Activated CD8-positive, alpha-beta memory T cell treated with anti-CD3 and anti-CD28 coated beads, Interleukin-2, amount 50 U/mL, for 24 hours (primary cell): ENCODE data around the gene FBXO31.
"Not testable (repeated sequence)": the region's sequence is repeated elsewhere in the genome, so short reads cannot be mapped to it uniquely, and the experiment has no call there.

ENCODE experiments used
- DNase-seq: peaks from one replicate; pipeline ENCODE4 v3.0.0-alpha.2; 2020; ENCODE audit errors: extremely low read depth

Gene FBXO31

DNA sequence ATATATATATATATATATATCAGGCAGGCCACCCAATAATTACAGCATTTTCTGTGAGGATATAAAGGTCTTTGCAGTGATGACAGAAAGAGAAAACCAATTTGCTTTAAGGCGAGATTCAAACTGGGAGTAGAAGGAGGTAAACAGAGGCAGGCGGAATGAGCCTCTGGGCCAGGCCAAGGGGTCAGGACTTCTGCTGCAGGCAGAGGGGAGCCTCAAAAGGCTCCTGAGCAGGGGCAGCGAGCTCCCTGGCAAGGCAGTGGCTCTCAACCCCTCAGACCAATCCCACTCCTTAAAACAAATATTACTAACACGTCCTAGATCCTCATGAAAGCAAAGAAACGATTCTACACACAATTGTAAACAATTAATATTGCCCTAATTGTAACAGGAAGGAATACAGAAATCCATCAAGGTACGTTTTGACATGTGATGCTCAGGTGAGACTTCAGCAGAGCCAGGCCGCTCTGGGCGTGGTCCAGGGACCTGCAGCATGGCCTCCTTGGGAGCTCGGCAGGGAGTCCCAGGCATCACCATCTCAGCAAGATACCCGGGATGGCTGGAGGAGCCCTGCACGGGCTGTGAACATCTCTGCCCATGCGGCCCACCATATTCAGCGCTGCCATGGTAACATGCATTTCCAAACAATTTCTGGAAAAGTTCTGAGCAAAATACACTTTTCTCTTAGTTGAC, 18.4 kb downstream of the FBXO31 start:
- no peak for DNase-seq

DNA sequence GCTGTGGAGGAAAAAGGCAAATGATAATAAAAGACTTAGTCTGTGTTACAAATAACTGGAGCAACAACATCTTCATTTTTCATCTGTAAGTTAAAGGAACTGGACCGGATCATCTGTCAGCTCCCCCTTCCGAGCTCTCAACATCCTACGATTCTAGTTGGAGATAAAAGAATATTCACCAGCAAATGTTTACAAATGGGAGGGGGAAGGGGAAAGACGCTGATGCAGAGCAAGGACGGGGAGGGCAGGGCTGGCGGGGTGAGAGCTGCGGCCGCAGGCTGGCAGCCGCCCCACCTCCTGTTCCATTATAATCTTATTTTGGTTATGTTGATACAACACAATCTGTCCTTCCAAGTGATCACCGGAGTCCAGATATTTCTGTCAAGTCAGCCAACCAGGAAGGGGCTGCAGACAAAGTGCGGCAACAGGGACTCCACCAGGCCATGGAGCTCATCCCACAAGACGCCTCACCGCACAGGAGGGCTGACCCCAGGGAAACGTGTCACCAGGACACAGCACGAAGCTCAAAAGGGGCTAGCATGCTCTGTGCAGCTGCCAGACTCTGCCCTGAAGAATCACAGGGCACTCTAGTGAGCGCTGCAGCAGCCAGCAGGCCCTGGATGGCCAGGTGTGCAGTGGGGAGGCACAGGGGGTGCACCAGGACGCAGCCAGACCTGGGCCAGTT, 19.7 kb downstream of the FBXO31 start:
- DNase-seq: no peak

DNA sequence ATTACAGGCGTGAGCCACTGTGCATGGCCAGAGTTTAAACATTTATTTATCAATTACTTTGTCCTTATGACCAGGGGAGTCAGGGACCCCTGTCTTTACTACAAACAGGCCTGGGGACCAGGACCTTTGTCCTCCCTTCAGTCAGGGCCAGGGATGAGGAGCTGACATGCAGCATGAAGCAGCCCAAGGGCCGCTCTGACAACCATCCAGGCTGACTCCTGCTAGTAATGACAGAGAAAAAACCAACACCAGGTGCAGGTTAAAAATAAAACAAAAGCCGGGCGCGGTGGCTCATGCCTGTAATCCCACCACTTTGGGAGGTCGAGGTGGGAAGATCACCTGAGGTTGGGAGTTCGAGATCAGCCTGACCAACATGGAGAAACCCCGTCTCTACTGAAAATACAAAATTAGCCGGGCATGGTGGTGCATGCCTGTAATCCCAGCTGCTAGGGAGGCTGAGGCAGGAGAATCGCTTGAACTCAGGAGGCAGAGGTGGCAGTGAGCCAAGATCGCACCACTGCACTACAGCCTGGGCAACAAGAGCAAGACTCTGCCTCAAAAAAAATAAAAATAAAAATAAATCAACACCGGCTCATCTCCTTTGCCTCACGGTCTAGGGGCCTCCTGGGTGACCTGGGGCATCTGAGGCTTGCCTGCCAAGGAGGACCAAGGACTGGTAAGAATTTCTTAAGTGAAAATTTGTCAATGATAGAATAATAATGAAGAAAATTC, 20.6 kb downstream of the FBXO31 start:
- DNase-seq: not testable (repeated sequence)

DNA sequence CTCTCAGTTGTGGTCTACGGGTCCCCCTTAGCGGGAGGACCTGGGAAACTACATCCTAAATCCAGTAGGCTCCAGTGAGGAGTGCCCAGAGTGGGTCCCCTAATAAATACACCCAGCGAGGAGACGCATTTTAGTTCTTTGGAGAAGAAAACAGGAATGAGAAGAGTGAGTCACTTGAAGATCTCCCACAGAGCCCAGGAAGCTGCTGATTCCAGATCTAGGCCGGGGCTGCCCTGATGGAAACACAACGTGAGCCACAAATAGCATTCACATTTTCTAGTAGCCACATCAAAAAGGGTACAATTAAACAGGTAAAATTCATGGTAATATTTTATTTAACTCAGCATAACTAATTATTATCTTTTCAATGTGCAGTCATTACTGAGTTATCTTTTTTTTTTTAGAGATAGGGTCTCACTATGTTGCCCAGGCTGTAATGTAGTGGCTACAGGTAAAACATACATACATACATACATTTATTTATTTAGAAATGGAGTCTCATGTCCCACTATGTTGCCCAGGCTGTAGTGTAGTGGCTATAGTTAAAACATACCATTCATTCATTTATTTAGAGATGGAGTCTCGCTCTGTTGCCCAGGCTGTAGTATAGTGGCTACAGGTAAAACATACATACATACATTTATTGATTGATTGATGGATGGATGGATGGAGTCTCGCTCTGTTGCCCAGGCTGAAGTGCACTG, 21.5 kb downstream of the FBXO31 start:
- DNase-seq: no peak

DNA sequence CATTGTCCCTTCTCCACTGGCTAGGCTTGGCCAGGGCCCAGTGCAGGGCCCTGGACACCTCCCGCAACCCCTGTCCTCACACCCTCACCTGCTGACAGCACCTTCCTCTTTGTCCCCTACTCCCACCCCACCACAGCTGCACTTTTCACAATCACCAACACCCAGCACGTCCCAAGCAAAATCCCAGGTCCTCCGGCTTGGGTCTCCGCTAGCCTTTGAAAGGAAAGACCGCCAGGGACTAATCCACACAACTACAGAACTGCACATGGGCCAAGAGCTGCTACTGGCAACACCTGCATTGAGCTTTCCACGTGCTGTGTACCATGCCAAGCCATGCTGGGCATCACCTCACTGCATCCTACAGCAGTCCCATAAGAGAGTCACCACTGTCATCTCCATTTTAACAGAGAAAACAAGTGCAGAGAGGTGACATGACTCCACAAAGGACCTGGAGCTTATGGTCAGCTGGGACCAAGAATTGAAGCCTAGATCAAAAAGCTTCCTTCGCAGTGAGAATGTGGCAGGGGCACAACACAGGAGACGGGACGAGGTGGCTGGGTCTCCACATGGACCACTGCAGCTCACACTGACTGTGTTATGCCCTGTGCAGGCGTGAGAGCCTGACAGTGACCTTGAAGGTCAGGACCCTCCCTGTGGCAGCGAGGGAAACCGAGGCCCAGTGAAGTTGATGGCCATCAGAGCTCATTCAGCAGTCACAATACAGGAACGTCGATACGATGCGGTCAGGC, 22.5 kb downstream of the FBXO31 start:
- DNase-seq: no peak

DNA sequence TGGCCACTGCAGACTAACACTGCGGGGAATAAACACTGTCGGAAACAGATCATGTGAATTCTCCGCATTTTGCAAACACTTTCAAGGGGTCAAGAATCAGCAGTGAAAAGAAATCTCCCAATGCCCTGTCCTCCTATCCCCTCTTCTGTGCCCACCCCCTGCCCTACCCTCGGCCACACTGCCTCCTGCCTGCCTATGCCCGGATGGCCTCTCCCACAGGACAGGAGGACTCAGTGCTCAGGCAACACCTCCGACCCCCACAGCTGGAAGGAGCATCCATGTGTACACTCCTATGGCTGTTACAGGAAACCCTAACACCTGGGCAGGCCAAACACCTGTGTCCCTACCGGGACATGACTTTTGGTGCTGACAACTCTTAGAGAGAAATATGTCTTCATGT, 24.5 kb downstream of the FBXO31 start:
- DNase-seq: no peak

DNA sequence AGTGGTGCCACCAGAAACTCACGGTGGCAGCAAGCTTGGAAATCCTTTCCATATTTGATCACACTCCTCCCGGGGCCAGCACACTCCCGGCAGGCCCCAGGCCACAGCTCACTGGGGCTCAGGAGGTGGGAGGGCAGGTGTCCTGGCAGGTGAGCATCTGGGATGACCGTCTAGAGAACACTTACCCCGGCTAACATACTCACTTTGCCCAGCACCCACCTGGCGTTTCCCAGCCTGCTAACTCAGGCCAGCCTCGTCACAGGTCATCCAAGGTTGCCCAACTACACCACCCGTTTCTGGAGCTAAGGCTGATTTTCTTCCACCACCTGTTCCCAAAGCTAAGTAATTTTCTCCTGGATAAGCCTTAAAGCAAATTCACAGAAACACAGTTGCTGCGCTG, 24.9 kb downstream of the FBXO31 start:
- DNase-seq: no peak

DNA sequence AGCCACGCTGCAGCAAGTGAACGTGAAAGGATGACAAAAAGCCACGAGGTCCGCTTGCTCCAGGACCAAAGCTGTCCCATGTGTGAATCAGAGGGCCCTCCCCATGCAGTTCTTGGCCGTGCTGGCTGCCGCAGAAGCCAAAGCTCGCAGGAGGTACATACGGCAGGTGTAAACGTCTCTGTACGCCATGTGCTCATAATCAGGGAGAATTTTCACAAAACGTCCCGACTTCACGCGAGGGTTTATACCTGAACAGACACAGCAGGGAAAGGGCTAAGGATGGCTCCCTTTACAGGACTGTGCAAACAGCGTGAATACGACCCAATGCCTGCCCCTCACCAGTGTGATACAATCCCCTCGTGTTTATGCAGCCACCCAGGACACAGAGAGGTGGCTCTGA, 25.3 kb downstream of the FBXO31 start:
- DNase-seq: no peak

DNA sequence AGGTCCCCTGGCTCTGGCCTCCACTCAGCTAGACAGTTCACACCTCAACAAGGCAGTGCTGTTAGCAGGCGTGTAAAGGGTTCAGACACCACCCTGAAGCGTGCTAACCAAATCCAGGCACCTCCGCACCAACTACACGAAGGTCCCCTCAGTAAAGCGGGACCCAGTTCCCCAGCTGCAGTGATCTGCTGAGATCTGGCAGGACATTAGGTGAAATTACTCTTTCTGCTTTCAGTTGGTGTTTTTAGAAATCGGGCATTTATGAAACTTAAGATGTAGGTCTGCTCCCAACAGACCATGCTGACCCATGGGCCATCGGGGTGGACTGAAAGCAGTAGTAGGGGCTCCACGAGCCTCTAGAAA, 27.1 kb downstream of the FBXO31 start:
- DNase-seq: no peak

DNA sequence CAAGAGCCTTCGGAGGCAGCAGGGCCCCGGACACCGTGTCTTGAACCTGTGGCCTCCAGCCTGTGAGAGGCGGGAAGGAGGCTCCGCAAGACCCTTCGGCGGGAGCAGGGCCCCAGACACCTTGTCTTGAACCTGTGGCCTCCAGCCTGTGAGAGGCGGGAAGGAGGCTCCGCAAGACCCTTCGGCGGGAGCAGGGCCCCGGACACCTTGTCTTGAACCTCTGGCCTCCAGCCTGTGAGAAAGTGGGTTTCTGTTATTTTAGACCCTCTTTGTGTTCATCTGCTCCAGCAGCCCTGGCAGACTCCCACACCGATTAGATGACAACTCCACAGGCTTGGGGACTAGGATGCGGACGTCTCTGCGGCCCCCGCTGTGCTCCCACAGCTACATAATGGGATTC, 30.0 kb downstream of the FBXO31 start:
- DNase-seq: no peak

DNA sequence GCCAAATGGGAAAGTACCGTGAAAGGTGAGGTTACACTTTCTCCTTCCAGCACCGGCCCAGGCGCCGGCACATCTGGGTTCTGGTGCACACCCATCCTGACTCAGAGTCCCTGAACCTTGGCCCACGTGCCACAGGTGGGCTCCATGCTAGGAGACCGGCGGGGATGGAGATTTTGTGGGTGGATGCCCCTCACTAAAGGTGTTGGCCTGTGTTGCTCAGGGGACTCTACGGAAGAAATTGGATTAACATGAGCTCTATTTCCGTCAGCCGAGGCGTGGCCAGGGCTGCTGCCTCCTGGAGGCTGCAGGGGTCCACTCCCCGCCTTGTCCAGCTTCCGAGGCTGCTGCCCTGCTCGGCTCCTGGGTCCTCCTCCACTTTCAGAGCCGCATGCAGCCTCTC, 30.8 kb downstream of the FBXO31 start:
- no peak for DNase-seq

DNA sequence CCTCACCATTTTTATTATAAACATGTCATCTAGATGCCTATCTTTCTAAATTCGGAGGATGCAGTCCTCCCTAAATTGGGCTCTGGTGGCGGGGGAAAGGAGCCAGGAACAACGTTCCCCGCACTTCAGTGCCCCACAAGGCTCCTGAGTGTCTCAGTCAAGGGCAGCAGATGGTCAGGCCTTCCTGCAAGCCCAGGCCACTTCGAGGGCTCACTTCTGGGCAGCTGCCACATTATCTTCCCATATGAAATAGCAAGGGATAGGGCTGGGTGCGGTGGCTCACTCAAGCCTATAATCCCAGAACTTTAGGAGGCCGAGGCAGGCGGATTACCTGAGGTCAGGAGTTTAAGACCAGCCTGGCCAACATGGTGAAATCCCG, 32.3 kb downstream of the FBXO31 start:
- no peak for DNase-seq

DNA sequence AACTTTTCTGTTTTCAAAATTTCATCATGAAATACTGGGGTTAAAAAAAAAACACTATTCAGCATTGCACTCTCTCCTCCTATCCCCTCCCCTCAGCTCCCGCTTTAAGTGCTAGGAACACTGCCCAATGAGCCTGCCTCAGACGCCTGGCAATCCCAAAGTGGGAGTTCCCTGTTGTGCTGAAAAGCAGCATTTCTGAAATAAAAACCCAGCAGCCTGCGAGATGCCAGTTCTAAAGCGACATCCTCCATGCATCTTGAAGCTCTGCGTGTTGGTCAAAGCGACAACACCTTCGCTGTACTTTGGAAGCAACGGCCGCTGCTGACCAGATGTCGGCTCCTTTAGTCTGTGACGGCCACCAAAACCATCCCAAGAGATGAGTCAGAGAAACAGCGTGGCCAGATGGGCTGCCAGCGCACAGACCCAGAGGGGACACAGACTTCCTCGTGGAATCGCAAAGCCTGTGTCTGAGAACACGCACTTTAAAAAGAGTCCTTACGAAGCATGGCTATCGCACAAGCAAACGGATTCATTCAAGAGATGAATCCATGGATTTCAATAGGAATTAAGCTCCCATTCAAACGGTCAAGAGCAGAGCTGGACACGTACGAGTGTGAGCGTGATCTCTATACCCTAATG, 32.8 kb downstream of the FBXO31 start:
- no peak for DNase-seq

DNA sequence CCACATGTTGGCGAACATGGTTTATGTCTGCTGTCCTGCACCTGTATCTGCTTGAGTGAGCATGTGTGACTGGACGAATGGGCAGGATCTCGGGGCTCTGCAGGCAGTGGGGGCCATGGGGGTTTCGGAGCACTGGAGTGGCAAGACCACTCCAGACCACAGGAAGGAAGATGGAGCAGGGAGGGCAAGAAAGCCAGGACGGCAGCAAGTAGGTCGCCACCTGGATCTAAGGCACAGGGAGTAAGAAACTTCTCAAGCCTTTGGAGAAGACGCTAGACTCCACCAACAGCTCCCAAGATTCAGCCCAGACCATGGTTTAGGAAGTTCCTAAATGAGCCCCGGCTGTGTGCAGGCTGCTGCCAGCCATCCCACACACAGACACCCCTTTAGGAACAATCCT, 33.5 kb downstream of the FBXO31 start:
- no peak for DNase-seq

DNA sequence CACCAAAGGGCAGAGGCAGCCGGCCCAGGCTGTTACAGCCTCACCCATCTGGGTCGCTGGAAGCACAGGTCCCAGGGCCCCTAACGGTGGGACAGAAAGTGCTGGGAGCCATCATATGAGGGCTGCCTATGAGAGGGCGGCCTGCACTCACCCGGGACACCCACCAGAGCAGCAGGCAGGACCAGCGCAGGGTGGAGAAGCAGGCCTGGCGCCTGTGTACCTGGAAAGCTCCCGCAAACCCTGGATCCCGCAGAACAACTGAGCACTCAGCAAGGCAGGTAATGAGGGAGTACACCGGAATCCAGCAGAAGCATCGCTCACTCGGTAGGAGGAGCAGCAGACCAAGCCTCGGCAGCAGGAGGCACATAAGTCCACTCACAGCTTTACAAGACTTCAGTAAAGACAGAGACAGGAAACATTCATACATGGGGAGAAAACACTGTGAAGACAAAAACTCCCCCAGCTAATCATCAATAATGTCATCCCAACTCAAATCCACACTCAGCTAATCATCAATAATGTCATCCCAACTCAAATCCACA, 34.9 kb downstream of the FBXO31 start:
- no peak for DNase-seq

DNA sequence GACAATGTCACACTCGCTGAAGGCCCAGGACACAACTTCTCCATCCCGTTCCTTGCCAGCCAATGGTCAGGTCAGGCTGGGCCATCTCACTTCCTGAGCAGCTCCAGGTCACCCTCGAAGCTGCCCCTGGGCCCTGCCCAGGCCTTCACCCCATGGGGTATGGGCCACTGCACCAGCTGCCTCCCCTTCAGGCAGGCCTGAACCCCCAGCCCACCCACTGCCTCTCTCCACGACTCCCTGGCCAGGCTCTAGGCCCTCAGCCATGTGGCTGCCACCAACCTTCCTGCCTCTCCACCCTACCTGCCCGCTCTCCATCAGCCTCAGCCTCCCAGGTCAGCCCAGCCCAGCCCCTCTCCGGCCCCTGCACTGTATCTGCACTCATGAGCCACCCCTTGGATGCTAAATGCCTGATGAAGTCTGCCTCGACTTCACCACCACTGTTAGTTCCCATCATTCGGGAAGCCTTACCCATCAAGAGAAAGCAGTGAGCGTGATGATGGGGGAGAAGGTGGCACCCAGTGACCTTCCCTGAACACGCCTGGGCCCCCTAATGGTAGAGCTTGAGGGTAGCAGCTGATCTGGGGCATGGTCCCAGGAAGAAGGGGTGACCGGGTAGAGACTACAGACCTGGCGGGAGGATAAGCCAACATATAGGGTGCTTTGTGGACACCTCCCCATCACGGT, 35.5 kb downstream of the FBXO31 start:
- DNase-seq: no peak

DNA sequence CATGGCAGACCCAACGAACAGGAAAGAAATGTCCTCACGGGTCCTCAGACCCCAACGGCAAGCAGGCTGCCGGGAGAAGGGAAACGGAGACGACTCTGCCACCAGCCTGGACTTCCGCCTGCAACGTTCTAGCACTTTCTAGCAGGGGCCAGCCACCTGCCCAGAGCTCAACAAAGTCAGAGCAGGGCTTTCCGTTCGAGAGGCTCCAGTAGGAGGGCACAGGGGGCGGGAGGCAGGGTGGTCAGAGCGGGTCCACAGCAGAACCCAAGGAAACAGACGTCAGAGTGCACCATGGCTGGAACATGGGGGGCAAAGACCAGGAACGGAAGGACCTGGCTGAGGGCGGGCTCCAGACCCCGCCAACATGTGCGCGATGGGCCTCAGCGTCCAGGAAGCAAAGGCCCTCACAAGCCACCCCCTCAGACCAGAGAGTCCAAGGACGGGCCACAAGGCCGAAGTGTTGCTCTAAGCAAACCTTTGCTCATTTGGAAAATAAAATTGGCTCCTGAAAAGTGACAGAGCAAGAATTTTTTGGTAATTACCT, 37.0 kb downstream of the FBXO31 start:
- DNase-seq: no peak

DNA sequence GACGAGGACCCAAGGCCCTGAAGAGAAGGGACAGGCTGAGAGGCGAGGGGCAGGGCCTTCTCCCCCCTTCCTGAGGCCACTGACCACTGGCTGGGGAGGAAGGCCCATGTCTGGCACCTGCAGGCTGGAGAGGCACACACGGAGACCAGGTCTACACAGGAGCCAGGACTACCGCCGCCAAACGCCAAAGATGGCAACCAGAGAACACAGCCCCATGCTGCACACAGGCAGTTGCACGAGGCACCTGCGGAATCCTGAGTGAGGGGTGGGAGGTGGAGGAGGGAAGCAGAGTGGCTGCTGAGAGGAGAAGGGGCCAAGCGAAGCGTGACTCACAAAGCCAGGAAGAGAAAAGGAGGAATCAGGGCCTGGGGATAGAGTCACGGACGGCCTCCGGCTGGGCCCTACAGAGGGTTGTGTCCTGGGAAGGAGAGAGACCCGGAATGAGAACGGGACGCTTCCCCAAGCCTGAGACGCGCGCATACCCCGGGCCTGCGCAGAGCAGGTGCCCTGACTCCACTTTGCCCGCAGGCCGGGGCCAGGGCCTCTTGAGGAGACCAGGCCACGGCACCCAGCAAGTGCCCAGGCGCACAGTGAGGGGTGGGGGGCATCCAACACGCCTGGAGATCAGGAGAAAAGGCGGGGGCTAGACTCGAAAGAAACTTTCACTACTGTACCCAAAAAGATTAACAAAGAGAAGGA, 37.7 kb downstream of the FBXO31 start:
- DNase-seq: no peak

DNA sequence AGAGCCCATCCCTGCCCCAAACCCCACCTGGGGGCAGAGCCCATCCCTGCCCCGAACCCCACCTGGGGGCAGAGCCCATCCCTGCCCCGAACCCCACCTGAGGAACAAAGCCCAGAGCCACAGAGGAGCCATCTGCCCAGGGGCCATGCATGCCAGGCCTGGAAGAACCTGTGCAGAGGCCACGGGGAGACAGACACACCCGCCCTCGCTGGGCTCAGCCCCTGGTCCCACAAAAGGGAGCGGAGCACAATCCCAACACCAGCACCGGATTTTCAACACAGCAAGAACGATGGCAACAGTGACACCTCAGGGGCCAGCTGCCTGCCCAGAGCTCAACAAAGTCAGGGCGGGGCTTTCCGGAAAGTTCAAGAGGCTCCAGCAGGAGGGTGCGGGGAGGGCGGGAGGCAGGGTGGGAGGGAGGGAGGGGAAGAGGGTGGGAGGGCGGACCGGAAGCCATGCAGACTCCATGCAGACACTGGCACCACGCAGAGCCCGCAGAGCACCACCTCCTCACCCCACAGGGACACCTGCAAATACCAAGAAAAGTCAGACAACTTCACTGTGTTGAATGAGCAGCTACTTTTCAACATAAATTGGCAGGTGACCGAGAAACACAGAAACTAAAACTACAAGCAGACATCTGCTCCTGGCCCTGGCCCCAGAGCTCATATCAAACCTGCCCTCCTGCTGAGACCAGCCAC, 38.5 kb downstream of the FBXO31 start:
- peak; percentile 5 for DNase-seq
